ENCODE results near the gene HSPA9.

- TF ChIP-seq CTCF (IDR thresholded peaks at IDR 0.05) (no peak), POLR2A (IDR thresholded peaks at IDR 0.05) (no peak)
Measured at GRCh38 chr5:138559937-138560336, 15.3 kb downstream of the HSPA9 start.
